ENCODE data around the gene CSF2RB. TPM values are rescaled to one million over a fixed set of nuclear protein-coding genes. Genes with fewer than 3 reads are reported as not detected.

CSF2RB gene
- total RNA-seq, 2 experiments from 2014 or later = 0.22 to 0.48 TPM

DNA sequence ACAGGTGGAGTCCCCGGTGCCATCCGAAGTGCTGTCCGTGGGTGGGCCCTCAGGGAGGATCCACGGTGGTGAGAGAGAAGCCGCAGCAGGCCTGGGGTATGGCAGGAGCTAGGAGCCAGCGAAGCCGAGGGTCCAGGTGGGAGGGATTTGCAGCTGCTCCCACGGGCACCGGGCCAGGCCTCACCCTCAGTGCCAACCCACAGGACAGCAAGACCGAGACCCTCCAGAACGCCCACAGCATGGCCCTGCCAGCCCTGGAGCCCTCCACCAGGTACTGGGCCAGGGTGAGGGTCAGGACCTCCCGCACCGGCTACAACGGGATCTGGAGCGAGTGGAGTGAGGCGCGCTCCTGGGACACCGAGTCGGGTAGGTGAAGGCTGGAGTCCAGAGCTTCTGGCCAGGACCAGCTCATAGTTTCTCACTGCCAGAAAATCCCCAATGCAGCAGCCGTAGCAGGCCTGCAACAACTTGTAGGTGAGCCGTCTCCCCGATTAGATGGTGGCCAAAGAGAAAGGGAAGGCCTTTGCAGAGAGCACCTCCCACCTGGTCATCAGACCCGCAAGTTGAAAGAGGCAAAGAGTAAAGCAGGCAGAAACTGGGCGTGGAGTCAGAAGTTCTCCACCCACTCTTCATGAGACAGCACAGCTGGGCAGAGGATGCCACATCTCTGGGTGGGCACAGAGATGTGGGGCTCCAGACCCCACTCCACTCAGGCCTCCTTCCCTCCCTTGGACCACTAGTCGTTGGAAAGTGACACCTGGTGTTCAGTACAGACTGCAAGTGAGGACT lies 20.4 kb downstream of the CSF2RB start:
- DNase-seq = peak; percentile 4
- Mint-ChIP-seq H3K4me1 (ENCODE audit: low read depth) (no peaks in the 10 kb centered on the region), H3K9me3 (no peaks in the 10 kb centered on the region), H3K27ac (no peak overlapping the region), H3K27me3 (no peaks in the 10 kb centered on the region), H3K36me3 (no peaks in the 10 kb centered on the region), H3K4me3 (no peak overlapping the region)
- intact Hi-C loops (cut with micrococcal nuclease) = no loop called here
- ChIA-PET CTCF (interaction anchor here (1.5 kb wide), 1 partner anchor 78 kb away, joined by 4 read pairs; no protein-coding TSS in a partner anchor), POLR2A (no interaction called here)

DNA sequence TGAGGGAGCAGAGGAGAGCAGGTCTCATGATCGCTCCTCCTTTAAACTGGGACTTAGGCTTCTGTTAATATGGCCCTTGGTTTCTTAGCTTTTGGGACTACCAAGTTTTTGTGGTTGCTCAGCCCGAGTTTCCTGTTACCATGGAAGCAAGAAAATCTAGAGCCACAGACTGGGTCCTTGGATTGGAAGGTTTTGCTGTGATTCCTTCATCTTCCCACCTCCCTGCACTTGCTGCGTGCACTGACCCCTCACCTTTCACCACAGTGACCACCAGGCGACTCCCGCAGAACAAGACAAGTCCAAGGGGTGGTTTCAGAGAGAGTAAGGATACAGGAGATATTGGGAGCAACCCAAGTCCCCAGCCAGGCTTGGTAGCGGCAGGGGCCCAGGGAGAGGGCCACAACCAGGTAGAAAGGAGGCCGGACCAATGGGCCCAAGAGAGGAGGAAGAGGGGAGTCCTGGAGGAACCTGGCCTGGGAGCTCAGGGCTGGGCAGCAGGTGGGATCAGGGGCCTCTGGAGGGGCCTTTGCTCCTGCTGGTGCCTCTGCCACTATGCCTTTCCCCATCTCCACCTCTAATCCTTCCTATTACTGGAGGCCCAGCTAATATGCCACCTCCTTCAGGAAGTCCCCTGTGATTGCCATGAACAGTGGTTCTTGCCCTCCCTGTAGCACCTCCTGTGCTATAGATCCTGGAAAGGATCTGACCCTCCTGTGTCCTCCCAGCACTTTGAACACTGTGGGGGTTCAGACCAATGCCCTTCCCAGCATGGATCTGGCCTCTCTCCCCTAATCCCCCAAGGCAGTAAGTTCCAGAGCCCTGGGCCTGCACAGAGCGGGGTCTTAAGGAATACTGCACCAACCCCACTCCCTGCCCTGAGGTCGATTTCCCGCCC lies 21.2 kb downstream of the CSF2RB start:
- intact Hi-C loops (cut with micrococcal nuclease) = no loop called here
- no peaks in the 10 kb centered on the region for H3K36me3 Mint-ChIP-seq
- POLR2A ChIA-PET = no interaction called here

DNA sequence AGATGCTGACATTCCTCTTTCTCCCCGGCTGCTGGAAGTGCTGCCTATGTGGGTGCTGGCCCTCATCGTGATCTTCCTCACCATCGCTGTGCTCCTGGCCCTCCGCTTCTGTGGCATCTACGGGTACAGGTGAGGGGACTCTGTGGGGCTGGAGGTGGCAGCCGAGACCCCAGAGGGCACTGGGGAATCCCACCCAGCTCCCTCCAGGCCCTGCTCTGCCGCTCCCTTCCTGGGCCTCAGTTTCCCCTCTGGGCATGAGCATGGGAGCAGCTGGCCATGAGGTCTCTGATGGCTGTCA lies 21.8 kb downstream of the CSF2RB start:
- POLR2A ChIA-PET = no interaction called here
- intact Hi-C loops (cut with micrococcal nuclease) = no loop called here
- Mint-ChIP-seq H3K36me3 (no peaks in the 10 kb centered on the region), H3K4me1 (ENCODE audit: low read depth) (peaks cover 1% of the 10 kb centered on the region), H3K9me3 (no peaks in the 10 kb centered on the region), H3K27me3 (no peaks in the 10 kb centered on the region), H3K4me3 (no peak overlapping the region), H3K27ac (no peak overlapping the region)
- DNase-seq = peak; percentile 0
- CTCF ChIA-PET = no interaction called here

More for the DNA sequence above, 21.2 kb downstream of the CSF2RB start:
- Mint-ChIP-seq H3K27ac (no peak overlapping the region), H3K27me3 (no peaks in the 10 kb centered on the region), H3K4me3 (no peak overlapping the region), H3K4me1 (ENCODE audit: low read depth) (no peaks in the 10 kb centered on the region), H3K9me3 (no peaks in the 10 kb centered on the region)
- CTCF ChIA-PET = no interaction called here
- peak; percentile 4 for DNase-seq

- no peaks in the 10 kb centered on the region for H3K9me3 Mint-ChIP-seq
- no peaks in the 10 kb centered on the region for H3K36me3 Mint-ChIP-seq
- H3K27ac Mint-ChIP-seq = no peak overlapping the region
- ChIA-PET POLR2A (no interaction called here), CTCF (no interaction called here)
- no peak for DNase-seq
- intact Hi-C loops (cut with micrococcal nuclease) = no loop called here
- H3K27me3 Mint-ChIP-seq = no peaks in the 10 kb centered on the region
- H3K4me1 Mint-ChIP-seq (ENCODE audit: low read depth) = peaks cover 6% of the 10 kb centered on the region
- no peak overlapping the region for H3K4me3 Mint-ChIP-seq
Observed at GRCh38 chr22:36935694-36936093, 22.3 kb downstream of the CSF2RB start.

- POLR2A ChIA-PET = no interaction called here
- intact Hi-C loops (cut with micrococcal nuclease) = no loop called here
Observed at GRCh38 chr22:36936362-36937116, 23.1 kb downstream of the CSF2RB start.

DNA sequence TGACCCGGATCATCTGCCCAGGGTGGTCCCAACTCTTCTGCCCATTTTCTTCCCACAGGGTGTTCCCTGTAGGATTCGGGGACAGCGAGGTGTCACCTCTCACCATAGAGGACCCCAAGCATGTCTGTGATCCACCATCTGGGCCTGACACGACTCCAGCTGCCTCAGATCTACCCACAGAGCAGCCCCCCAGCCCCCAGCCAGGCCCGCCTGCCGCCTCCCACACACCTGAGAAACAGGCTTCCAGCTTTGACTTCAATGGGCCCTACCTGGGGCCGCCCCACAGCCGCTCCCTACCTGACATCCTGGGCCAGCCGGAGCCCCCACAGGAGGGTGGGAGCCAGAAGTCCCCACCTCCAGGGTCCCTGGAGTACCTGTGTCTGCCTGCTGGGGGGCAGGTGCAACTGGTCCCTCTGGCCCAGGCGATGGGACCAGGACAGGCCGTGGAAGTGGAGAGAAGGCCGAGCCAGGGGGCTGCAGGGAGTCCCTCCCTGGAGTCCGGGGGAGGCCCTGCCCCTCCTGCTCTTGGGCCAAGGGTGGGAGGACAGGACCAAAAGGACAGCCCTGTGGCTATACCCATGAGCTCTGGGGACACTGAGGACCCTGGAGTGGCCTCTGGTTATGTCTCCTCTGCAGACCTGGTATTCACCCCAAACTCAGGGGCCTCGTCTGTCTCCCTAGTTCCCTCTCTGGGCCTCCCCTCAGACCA lies 24.0 kb downstream of the CSF2RB start:
- no peaks in the 10 kb centered on the region for H3K36me3 Mint-ChIP-seq
- no peak overlapping the region for H3K27ac Mint-ChIP-seq
- no peaks in the 10 kb centered on the region for H3K9me3 Mint-ChIP-seq
- DNase-seq = peak; percentile 4
- intact Hi-C loops (cut with micrococcal nuclease) = no loop called here
- peaks cover 11% of the 10 kb centered on the region for H3K4me1 Mint-ChIP-seq (ENCODE audit: low read depth)
- CTCF ChIA-PET = no interaction called here
- POLR2A ChIA-PET = no interaction called here
- no peak overlapping the region for H3K4me3 Mint-ChIP-seq
- no peaks in the 10 kb centered on the region for H3K27me3 Mint-ChIP-seq

More at GRCh38 chr22:36936362-36937116, 23.1 kb downstream of the CSF2RB start:
- CTCF ChIA-PET = interaction anchor here (0.7 kb wide), 1 partner anchor 80 kb away, joined by 3 read pairs; no protein-coding TSS in a partner anchor
- H3K4me1 Mint-ChIP-seq (ENCODE audit: low read depth) = peaks cover 11% of the 10 kb centered on the region
- no peak overlapping the region for H3K27ac Mint-ChIP-seq
- no peaks in the 10 kb centered on the region for H3K27me3 Mint-ChIP-seq
- no peak overlapping the region for H3K4me3 Mint-ChIP-seq
- H3K9me3 Mint-ChIP-seq = no peaks in the 10 kb centered on the region
- no peak for DNase-seq
- H3K36me3 Mint-ChIP-seq = no peaks in the 10 kb centered on the region

DNA sequence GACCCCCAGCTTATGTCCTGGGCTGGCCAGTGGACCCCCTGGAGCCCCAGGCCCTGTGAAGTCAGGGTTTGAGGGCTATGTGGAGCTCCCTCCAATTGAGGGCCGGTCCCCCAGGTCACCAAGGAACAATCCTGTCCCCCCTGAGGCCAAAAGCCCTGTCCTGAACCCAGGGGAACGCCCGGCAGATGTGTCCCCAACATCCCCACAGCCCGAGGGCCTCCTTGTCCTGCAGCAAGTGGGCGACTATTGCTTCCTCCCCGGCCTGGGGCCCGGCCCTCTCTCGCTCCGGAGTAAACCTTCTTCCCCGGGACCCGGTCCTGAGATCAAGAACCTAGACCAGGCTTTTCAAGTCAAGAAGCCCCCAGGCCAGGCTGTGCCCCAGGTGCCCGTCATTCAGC lies 24.6 kb downstream of the CSF2RB start:
- Mint-ChIP-seq H3K9me3 (no peaks in the 10 kb centered on the region), H3K27me3 (no peaks in the 10 kb centered on the region), H3K4me1 (ENCODE audit: low read depth) (peaks cover 11% of the 10 kb centered on the region), H3K4me3 (no peak overlapping the region), H3K36me3 (no peaks in the 10 kb centered on the region), H3K27ac (no peak overlapping the region)
- POLR2A ChIA-PET = no interaction called here
- intact Hi-C loops (cut with micrococcal nuclease) = no loop called here
- peak; percentile 4 for DNase-seq
- CTCF ChIA-PET = no interaction called here

GRCh38 chr22:36938886-36939285 lies 25.5 kb downstream of the CSF2RB start:
- no peak for DNase-seq
- H3K9me3 Mint-ChIP-seq = no peaks in the 10 kb centered on the region
- peaks cover 11% of the 10 kb centered on the region for H3K4me1 Mint-ChIP-seq (ENCODE audit: low read depth)
- intact Hi-C loops (cut with micrococcal nuclease) = no loop called here
- H3K4me3 Mint-ChIP-seq = no peak overlapping the region
- no peak overlapping the region for H3K27ac Mint-ChIP-seq
- H3K36me3 Mint-ChIP-seq = no peaks in the 10 kb centered on the region
- ChIA-PET POLR2A (no interaction called here), CTCF (no interaction called here)
- no peaks in the 10 kb centered on the region for H3K27me3 Mint-ChIP-seq

- Mint-ChIP-seq H3K9me3 (no peaks in the 10 kb centered on the region), H3K4me1 (ENCODE audit: low read depth) (peaks cover 11% of the 10 kb centered on the region), H3K27me3 (no peaks in the 10 kb centered on the region), H3K27ac (no peak overlapping the region), H3K36me3 (no peaks in the 10 kb centered on the region), H3K4me3 (no peak overlapping the region)
- intact Hi-C loops (cut with micrococcal nuclease) = no loop called here
- ChIA-PET POLR2A (no interaction called here), CTCF (interaction anchor here (0.6 kb wide), 1 partner anchor 491 kb away, joined by 3 read pairs; no protein-coding TSS in a partner anchor)
- peak; percentile 35 for DNase-seq
Observed at GRCh38 chr22:36940676-36941075, 27.2 kb downstream of the CSF2RB start.

- POLR2A ChIA-PET = no interaction called here
- no peaks in the 10 kb centered on the region for H3K9me3 Mint-ChIP-seq
- H3K27me3 Mint-ChIP-seq = no peaks in the 10 kb centered on the region
- no peak overlapping the region for H3K4me3 Mint-ChIP-seq
- intact Hi-C loops (cut with micrococcal nuclease) = no loop called here
- peak; percentile 1 for DNase-seq
- peaks cover 14% of the 10 kb centered on the region for H3K4me1 Mint-ChIP-seq (ENCODE audit: low read depth)
- H3K36me3 Mint-ChIP-seq = no peaks in the 10 kb centered on the region
- CTCF ChIA-PET = no interaction called here
- no peak overlapping the region for H3K27ac Mint-ChIP-seq
Observed at GRCh38 chr22:36942556-36942955, 29.1 kb downstream of the CSF2RB start.

DNA sequence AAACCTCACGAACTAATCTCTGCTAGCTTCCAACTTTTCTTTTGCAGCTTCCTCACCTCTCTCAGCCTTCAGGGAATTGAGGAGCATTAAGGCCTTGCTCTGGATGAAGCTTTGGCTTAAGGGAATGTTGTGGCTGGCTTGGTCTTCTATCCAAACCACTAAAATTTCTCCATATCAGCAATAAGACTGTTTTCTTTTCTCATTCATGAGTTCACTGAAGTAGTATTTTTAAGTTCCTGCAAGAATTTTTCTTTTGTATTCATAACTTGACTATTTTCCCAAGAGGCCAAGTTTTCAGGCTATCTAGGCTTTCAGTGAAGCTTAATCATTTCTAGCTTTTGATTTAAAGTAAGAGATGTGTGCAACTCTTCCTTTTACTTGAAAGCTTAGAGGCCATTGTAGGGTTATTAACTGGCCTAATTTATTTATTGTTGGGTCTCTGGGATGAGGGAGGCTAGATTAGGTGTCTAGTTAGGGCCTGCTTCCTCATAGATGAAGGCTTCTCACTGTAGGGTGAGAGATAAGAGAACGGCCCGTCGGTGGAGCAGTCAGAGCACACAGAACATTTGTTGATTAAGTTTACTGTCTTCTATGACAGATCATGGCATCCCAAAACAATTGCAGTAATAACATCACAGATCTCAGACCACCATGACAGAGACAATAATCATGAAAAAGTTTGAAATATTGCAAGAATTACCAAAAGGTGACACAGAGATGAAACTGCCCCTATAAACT lies 33.2 kb downstream of the CSF2RB start:
- Mint-ChIP-seq H3K4me3 (no peak overlapping the region), H3K4me1 (ENCODE audit: low read depth) (peaks cover 3% of the 10 kb centered on the region), H3K36me3 (no peaks in the 10 kb centered on the region), H3K27ac (no peak overlapping the region), H3K27me3 (peaks cover 1% of the 10 kb centered on the region), H3K9me3 (no peaks in the 10 kb centered on the region)
- ChIA-PET POLR2A (no interaction called here), CTCF (interaction anchor here (0.7 to 1.6 kb wide), 7 partner anchors 15 to 170 kb away, joined by 3 to 4 read pairs (median 3); partner anchors contain the start of gene IFT27)
- intact Hi-C loops (cut with micrococcal nuclease) = no loop called here
- peak; percentile 8 for DNase-seq
